Measurements from ENCODE around the gene ESRRA. TPM values are rescaled to one million over a fixed set of nuclear protein-coding genes. Genes with fewer than 3 reads are reported as not detected.
A peak's percentile ranks its signal among the peaks of the same experiment; 100 is the strongest.

The ESRRA gene
- total and polyA plus RNA-seq, 2 of the 13 experiments (the other 11 are each of a cell fraction or from before 2014, with no cell fraction given) = 18.1 to 36.3 TPM

DNA sequence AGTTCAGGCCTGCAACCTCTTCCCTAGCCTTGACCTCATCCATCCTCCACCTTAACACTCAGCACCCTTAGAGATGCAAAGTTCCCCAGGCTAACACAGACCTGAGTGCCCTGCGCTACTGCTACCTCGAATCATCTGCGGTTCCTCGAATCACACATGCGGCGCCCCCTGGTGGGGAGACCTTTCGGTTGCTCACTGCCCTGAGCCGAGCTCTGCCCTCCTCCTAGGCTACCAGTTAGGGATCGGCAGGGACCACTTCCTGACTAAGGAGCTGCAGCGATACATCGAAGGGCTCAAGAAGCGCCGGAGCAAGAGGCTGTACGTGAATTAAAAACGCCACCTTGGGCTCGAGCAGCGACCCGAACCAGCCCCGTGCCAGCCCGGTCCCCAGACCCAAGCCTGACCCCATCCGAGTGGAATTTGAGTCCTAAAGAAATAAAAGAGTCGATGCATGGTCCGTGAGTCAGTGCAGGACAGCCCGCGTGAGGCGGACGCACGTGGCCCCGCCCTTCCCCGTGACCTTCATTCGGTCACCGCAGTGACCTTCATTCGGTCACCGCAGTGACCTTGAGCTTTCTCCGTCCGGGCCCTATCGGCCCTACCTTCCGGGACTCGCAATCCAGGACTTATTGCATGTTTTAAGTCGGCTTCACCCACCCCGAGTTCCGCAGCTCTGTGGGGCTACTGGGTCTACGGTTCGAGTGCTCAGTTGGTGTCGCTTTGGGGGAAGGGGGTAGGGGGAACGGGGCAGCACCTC is 830 bp upstream of the ESRRA start (continued):
- TF ChIP-seq, protein P1, sequence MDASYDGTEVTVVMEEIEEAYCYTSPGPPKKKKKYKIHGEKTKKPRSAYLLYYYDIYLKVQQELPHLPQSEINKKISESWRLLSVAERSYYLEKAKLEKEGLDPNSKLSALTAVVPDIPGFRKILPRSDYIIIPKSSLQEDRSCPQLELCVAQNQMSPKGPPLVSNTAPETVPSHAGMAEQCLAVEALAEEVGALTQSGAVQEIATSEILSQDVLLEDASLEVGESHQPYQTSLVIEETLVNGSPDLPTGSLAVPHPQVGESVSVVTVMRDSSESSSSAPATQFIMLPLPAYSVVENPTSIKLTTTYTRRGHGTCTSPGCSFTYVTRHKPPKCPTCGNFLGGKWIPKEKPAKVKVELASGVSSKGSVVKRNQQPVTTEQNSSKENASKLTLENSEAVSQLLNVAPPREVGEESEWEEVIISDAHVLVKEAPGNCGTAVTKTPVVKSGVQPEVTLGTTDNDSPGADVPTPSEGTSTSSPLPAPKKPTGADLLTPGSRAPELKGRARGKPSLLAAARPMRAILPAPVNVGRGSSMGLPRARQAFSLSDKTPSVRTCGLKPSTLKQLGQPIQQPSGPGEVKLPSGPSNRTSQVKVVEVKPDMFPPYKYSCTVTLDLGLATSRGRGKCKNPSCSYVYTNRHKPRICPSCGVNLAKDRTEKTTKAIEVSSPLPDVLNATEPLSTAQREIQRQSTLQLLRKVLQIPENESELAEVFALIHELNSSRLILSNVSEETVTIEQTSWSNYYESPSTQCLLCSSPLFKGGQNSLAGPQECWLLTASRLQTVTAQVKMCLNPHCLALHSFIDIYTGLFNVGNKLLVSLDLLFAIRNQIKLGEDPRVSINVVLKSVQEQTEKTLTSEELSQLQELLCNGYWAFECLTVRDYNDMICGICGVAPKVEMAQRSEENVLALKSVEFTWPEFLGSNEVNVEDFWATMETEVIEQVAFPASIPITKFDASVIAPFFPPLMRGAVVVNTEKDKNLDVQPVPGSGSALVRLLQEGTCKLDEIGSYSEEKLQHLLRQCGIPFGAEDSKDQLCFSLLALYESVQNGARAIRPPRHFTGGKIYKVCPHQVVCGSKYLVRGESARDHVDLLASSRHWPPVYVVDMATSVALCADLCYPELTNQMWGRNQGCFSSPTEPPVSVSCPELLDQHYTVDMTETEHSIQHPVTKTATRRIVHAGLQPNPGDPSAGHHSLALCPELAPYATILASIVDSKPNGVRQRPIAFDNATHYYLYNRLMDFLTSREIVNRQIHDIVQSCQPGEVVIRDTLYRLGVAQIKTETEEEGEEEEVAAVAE (CRISPR knock-in tag; IDR thresholded peaks at IDR 0.05; ENCODE audit: borderline replicate concordance) = no peak
- TF ChIP-seq NR2F6 (IDR thresholded peaks at IDR 0.05) = peak; percentile 36
- TF ChIP-seq NR2F6 (CRISPR knock-in tag; IDR thresholded peaks at IDR 0.05) = 0 out of 2 replicates have a peak, but pooled peaks have one; percentile 15
- TF ChIP-seq, protein P2, sequence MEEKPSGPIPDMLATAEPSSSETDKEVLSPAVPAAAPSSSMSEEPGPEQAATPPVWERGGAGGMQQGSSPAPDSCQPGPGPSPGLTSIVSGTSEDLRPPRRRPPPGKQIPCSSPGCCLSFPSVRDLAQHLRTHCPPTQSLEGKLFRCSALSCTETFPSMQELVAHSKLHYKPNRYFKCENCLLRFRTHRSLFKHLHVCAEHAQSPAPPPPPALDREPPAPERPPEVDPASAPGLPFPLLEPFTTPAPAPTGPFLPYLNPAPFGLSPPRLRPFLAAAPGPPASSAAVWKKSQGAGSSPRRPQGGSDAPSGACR (CRISPR knock-in tag; IDR thresholded peaks at IDR 0.05) = no peak
- TF ChIP-seq CHCHD3 (CRISPR knock-in tag; IDR thresholded peaks at IDR 0.05) = no peak
- TF ChIP-seq ZFP36L2 (CRISPR knock-in tag; IDR thresholded peaks at IDR 0.05) = no peak
- no peak for TF ChIP-seq HCFC1 (IDR thresholded peaks at IDR 0.05; ENCODE audit: low read depth, low read length)
- TF ChIP-seq JUND (CRISPR knock-in tag; IDR thresholded peaks at IDR 0.05) = no peak
- no peak for TF ChIP-seq FOXA1 (IDR thresholded peaks at IDR 0.05)
- no peak for TF ChIP-seq FOXA1 (CRISPR knock-in tag; IDR thresholded peaks at IDR 0.05)
- TF ChIP-seq ZMYM4 (CRISPR knock-in tag; IDR thresholded peaks at IDR 0.05) = no peak
- TF ChIP-seq ZNF563 (CRISPR knock-in tag; IDR thresholded peaks at IDR 0.05) = no peak; the same call in 1 of the 2 replicates
